Measurements from ENCODE around the gene MEI1. TPM values are rescaled to one million over a fixed set of nuclear protein-coding genes. Genes with fewer than 3 reads are reported as not detected.

The MEI1 gene
- total and polyA plus RNA-seq, 9 of the 15 experiments (the other 6 are each of a cell fraction or from before 2014, with no cell fraction given), result 0.08 to 0.68 (median 0.18) TPM; not detected in 2

DNA sequence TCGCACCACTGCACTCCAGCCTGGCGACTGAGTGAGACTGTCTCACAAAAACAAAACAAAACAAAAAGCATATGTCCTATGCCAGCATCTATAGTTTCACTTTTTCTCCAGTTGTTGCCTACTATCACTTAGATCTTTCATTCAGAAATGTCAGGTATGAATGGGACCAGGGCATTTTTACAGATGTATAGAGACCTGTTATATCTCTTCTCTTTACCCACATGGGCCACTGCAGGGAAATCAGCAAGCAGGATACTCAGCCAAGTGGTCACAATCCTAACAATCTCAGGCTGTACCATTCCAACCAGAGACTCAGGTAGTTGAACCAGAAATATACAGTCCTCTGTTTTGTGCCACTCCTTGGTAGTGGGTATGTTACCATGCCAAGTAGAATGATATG lies 117.6 kb downstream of the MEI1 start:
- intact Hi-C loops (cut with micrococcal nuclease) (no loop called here), in situ Hi-C loops (cut with MboI) (no loop called here)
- Histone ChIP-seq H3K4me2 (ENCODE audit: insufficient read depth, low read length) (no peak overlapping the region), H3K4me1 (replicated peaks in 1 of 2; ENCODE audit: control insufficient read depth in 2 of 2, insufficient read depth in 2 of 2, low read length in 2 of 2) (peaks cover 0 to 5% of the 10 kb centered on the region in 2 experiments; a peak in 2 of 5 replicates), H3K9me3 (replicated peaks; ENCODE audit: control insufficient read depth, insufficient read depth, low read depth, low read length) (no peaks in the 10 kb centered on the region), H3K79me2 (ENCODE audit: control insufficient read depth, insufficient read depth, low read length) (no peaks in the 10 kb centered on the region), H4K20me1 (replicated peaks; ENCODE audit: control insufficient read depth, insufficient read depth, low read length) (no peaks in the 10 kb centered on the region), H3K27me3 (ENCODE audit: control insufficient read depth in 2 of 2, insufficient read depth in 2 of 2, low read length in 2 of 2) (no peaks in the 10 kb centered on the region), H3K27ac (ENCODE audit: extremely low read depth, low read depth, low read length) (no peak overlapping the region), H2AFZ (ENCODE audit: low read depth, low read length) (no peak overlapping the region), H3K9me1 (ENCODE audit: control insufficient read depth, insufficient read depth, low read length) (peaks cover 5% of the 10 kb centered on the region), H3K9ac (ENCODE audit: insufficient read depth in 1 of 2, low read depth in 2 of 2, low read length in 2 of 2) (no peak overlapping the region), H3K36me3 (ENCODE audit: control insufficient read depth, insufficient read depth, low read length) (peaks cover 41% of the 10 kb centered on the region; the same call in 2 of the 3 replicates), H3K4me3 (no peak overlapping the region)
- TF ChIP-seq HNRNPK (IDR thresholded peaks at IDR 0.05; ENCODE audit: low read depth, low read length, poor library complexity, severe bottlenecking), result no peak
- TF ChIP-seq, protein P1, sequence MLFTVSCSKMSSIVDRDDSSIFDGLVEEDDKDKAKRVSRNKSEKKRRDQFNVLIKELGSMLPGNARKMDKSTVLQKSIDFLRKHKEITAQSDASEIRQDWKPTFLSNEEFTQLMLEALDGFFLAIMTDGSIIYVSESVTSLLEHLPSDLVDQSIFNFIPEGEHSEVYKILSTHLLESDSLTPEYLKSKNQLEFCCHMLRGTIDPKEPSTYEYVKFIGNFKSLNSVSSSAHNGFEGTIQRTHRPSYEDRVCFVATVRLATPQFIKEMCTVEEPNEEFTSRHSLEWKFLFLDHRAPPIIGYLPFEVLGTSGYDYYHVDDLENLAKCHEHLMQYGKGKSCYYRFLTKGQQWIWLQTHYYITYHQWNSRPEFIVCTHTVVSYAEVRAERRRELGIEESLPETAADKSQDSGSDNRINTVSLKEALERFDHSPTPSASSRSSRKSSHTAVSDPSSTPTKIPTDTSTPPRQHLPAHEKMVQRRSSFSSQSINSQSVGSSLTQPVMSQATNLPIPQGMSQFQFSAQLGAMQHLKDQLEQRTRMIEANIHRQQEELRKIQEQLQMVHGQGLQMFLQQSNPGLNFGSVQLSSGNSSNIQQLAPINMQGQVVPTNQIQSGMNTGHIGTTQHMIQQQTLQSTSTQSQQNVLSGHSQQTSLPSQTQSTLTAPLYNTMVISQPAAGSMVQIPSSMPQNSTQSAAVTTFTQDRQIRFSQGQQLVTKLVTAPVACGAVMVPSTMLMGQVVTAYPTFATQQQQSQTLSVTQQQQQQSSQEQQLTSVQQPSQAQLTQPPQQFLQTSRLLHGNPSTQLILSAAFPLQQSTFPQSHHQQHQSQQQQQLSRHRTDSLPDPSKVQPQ (CRISPR knock-in tag; IDR thresholded peaks at IDR 0.05; ENCODE audit: borderline replicate concordance), result no peak
- no peak for TF ChIP-seq MYC (IDR thresholded peaks at IDR 0.05; ENCODE audit: low read depth, low read length)
- TF ChIP-seq MYC (CRISPR knock-in tag; IDR thresholded peaks at IDR 0.05; ENCODE audit: borderline replicate concordance, low read depth), result no peak
- no TSS peak for BruUV-seq (replicated peaks)
- DNase-seq (ENCODE audit: extremely low read depth in 1 of 4, low spot score in 3 of 4) (no peak), FAIRE-seq (no peak), ATAC-seq (no peak)
- CTCF ChIA-PET (ENCODE audit: low intra/inter-chr PET ratio), result no interaction called here
- POLR2A ChIA-PET, result no interaction called here
- WGBS (ENCODE audit: insufficient coverage, low coverage, missing lambda C conversion rate), result 90% methylated on average over 2 of the region's 2 CpGs

Data from K562 (cell line).